IMR-90 (cell line): Measurements from ENCODE around the gene OR10H3. TPM values are rescaled to one million over a fixed set of nuclear protein-coding genes. Genes with fewer than 3 reads are reported as not detected.

ENCODE experiments used
- ATAC-seq: fragments of 200-7000 bp; cut with Tn5 transposase; 2 replicates; pipeline ENCODE4 v1.9.1; 2020; ENCODE audit warnings: low read depth, mild to moderate bottlenecking, moderate library complexity
- BruUV-seq: library from RNA; stranded (reverse); fragments of 400-500 nt; replicated peaks from 2 replicates; lab custom pipeline; 2021; lab: Mats Ljungman, UMichigan
- CTCF ChIA-PET: fragments of 300-600 bp; formaldehyde crosslinking; extraction: SDS; loops from one replicate; lab custom pipeline; 2021; ENCODE audit warnings: antibody characterized with exemption; lab: Yijun Ruan, JAX
- POLR2A ChIA-PET: fragments of 300-600 bp; sonication (Branson Sonifier 250); formaldehyde crosslinking; loops from one replicate; lab custom pipeline; 2022; ENCODE audit warnings: antibody characterized with exemption; ENCODE audit not compliant: unreplicated experiment; lab: Charles Lee
- DNase-seq: peaks from one replicate; pipeline ENCODE4 v3.0.0; 2013
- H2AFZ ChIP-seq: replicated peaks from 2 replicates; pipeline ENCODE3; 2013; ENCODE audit warnings: low read length, mild to moderate bottlenecking; ENCODE audit not compliant: poor library complexity
- H2AK5ac ChIP-seq: 2 replicates; pipeline ENCODE4 v1.6.1; 2013; ENCODE audit warnings: low read depth, low read length, inconsistent platforms
- H2AK9ac ChIP-seq: replicated peaks from 2 replicates; pipeline ENCODE3; 2013; ENCODE audit warnings: mild to moderate bottlenecking, low read depth, low read length, moderate library complexity; ENCODE audit not compliant: poor library complexity
- H2BK120ac ChIP-seq: 2 replicates; pipeline ENCODE4 v1.6.1; 2013; ENCODE audit warnings: low read depth, low read length, inconsistent platforms
- H2BK15ac ChIP-seq: 3 replicates; pipeline ENCODE4 v1.6.1; 2013; ENCODE audit warnings: low read depth, low read length, inconsistent platforms
- H2BK20ac ChIP-seq: 2 replicates; pipeline ENCODE4 v1.6.1; 2013; ENCODE audit warnings: low read depth, mild to moderate bottlenecking, inconsistent platforms, low read length, moderate library complexity
- H2BK5ac ChIP-seq: 2 replicates; pipeline ENCODE4 v1.6.1; 2013; ENCODE audit warnings: mild to moderate bottlenecking, low read depth, low read length, inconsistent platforms; ENCODE audit not compliant: poor library complexity, severe bottlenecking
- H3K14ac ChIP-seq: replicated peaks from 2 replicates; pipeline ENCODE4 v1.6.1; 2013; ENCODE audit warnings: low read depth, low read length, inconsistent platforms
- H3K18ac ChIP-seq: 2 replicates; pipeline ENCODE4 v1.6.1; 2013; ENCODE audit warnings: low read depth, low read length, control low read depth
- H3K23ac ChIP-seq: 2 replicates; pipeline ENCODE4 v1.6.1; 2013; ENCODE audit warnings: low read depth, low read length, inconsistent platforms
- H3K27ac ChIP-seq: 2 replicates; pipeline ENCODE4 v1.5.1; 2013; ENCODE audit warnings: mild to moderate bottlenecking, control low read depth, low read length; ENCODE audit not compliant: insufficient read depth
- H3K27me3 ChIP-seq: 2 replicates; pipeline ENCODE4 v1.6.1; 2013; ENCODE audit warnings: low read length; ENCODE audit not compliant: control insufficient read depth, insufficient read depth
- H3K36me3 ChIP-seq: 2 replicates; pipeline ENCODE4 v1.6.1; 2013; ENCODE audit warnings: low read length, mixed read lengths; ENCODE audit not compliant: control insufficient read depth, insufficient read depth
- H3K4ac ChIP-seq: 2 replicates; pipeline ENCODE4 v1.6.1; 2013; ENCODE audit warnings: low read depth, low read length, inconsistent platforms
- H3K4me1 ChIP-seq: 2 replicates; pipeline ENCODE4 v1.6.1; 2013; ENCODE audit warnings: low read length, mixed read lengths; ENCODE audit not compliant: control insufficient read depth, insufficient read depth
- H3K4me2 ChIP-seq: 2 replicates; pipeline ENCODE4 v1.6.1; 2013; ENCODE audit warnings: low read depth, mild to moderate bottlenecking, control low read depth, low read length, moderate library complexity
- H3K4me3 ChIP-seq: 2 replicates; pipeline ENCODE4 v1.5.1; 2013; ENCODE audit warnings: low read depth, mild to moderate bottlenecking, control low read depth, low read length, moderate library complexity; ENCODE audit not compliant: insufficient read depth
- H3K56ac ChIP-seq: 2 replicates; pipeline ENCODE4 v1.6.1; 2013; ENCODE audit warnings: low read length, inconsistent platforms; ENCODE audit not compliant: insufficient read depth; ENCODE audit errors: extremely low read depth
- H3K79me1 ChIP-seq, 2 experiments: 2 replicates each; pipeline ENCODE4 v1.6.1; 2013; ENCODE audit warnings: low read length in 2 of 2, inconsistent platforms in 1 of 2, low read depth in 1 of 2
- H3K9ac ChIP-seq: 2 replicates; pipeline ENCODE4 v1.6.1; 2013; ENCODE audit warnings: low read depth, low read length, control low read depth
- H3K9me1 ChIP-seq: 2 replicates; pipeline ENCODE4 v1.6.1; 2013; ENCODE audit warnings: low read length, inconsistent platforms; ENCODE audit not compliant: insufficient read depth
- H3K9me3 ChIP-seq: 2 replicates; pipeline ENCODE4 v1.6.1; 2013; ENCODE audit warnings: low read length; ENCODE audit not compliant: control insufficient read depth, insufficient read depth
- H4K20me1 ChIP-seq: 2 replicates; pipeline ENCODE4 v1.6.1; 2013; ENCODE audit warnings: low read length, inconsistent platforms; ENCODE audit not compliant: insufficient read depth
- H4K5ac ChIP-seq: 2 replicates; pipeline ENCODE4 v1.6.1; 2013; ENCODE audit warnings: mild to moderate bottlenecking, low read depth, low read length, control low read depth
- H4K8ac ChIP-seq, 2 experiments: 2 replicates each; pipeline ENCODE4 v1.6.1; 2013; ENCODE audit warnings: low read depth in 2 of 2, low read length in 2 of 2, control low read depth in 1 of 2, inconsistent platforms in 1 of 2
- H4K91ac ChIP-seq: 2 replicates; pipeline ENCODE4 v1.6.1; 2013; ENCODE audit warnings: low read depth, low read length, inconsistent platforms; ENCODE audit not compliant: insufficient read depth
- BHLHE40 ChIP-seq: fragments of 150-350 bp; IDR thresholded peaks from 2 replicates; pipeline ENCODE4 v1.6.1; 2016; ENCODE audit warnings: mild to moderate bottlenecking, low read depth, low read length
- CEBPB ChIP-seq: IDR thresholded peaks from 2 replicates; pipeline ENCODE4 v1.6.1; 2012; ENCODE audit warnings: low read depth, low read length, improper control_type of control experiment
- CHD1 ChIP-seq: IDR thresholded peaks from 2 replicates; pipeline ENCODE4 v1.6.1; 2012; ENCODE audit warnings: low read depth, low read length, improper control_type of control experiment
- ELK1 ChIP-seq: fragments of 150-350 bp; IDR thresholded peaks from 2 replicates; pipeline ENCODE4 v1.6.1; 2016; ENCODE audit warnings: low read depth, mild to moderate bottlenecking, low read length, moderate library complexity, borderline replicate concordance
- FOS ChIP-seq: fragments of 150-350 bp; IDR thresholded peaks from 2 replicates; pipeline ENCODE4 v1.6.1; 2016; ENCODE audit warnings: low read depth, low read length
- MAFK ChIP-seq: IDR thresholded peaks from 2 replicates; pipeline ENCODE4 v1.6.1; 2012; ENCODE audit warnings: low read depth, low read length, improper control_type of control experiment
- MAZ ChIP-seq: IDR thresholded peaks from 2 replicates; pipeline ENCODE4 v1.6.1; 2012; ENCODE audit warnings: low read depth, mild to moderate bottlenecking, low read length, improper control_type of control experiment, moderate library complexity, borderline replicate concordance
- MXI1 ChIP-seq: IDR thresholded peaks from 2 replicates; pipeline ENCODE4 v1.6.1; 2012; ENCODE audit warnings: low read depth, mild to moderate bottlenecking, low read length, moderate library complexity, borderline replicate concordance
- NFE2L2 ChIP-seq: fragments of 150-350 bp; IDR thresholded peaks from 2 replicates; pipeline ENCODE4 v1.6.1; 2016; ENCODE audit warnings: low read depth, mild to moderate bottlenecking, low read length
- POLR2A ChIP-seq: IDR thresholded peaks from 2 replicates; pipeline ENCODE4 v1.6.1; 2012; ENCODE audit warnings: mild to moderate bottlenecking, low read depth, low read length
- RAD21 ChIP-seq: IDR thresholded peaks from 2 replicates; pipeline ENCODE4 v1.6.1; 2012; ENCODE audit warnings: low read length, improper control_type of control experiment
- RCOR1 ChIP-seq: IDR thresholded peaks from 2 replicates; pipeline ENCODE4 v1.6.1; 2012; ENCODE audit warnings: mild to moderate bottlenecking, low read length, improper control_type of control experiment; ENCODE audit not compliant: insufficient replicate concordance
- RFX5 ChIP-seq: IDR thresholded peaks from 2 replicates; pipeline ENCODE4 v1.8.0; 2012; ENCODE audit warnings: low read depth, mild to moderate bottlenecking, low read length, moderate library complexity
- SMC3 ChIP-seq: fragments of 150-350 bp; IDR thresholded peaks from 2 replicates; pipeline ENCODE4 v1.6.1; 2016; ENCODE audit warnings: low read depth, mild to moderate bottlenecking, antibody characterized with exemption, low read length, moderate library complexity
- USF2 ChIP-seq: fragments of 150-350 bp; IDR thresholded peaks from 2 replicates; pipeline ENCODE4 v1.6.1; 2017; ENCODE audit warnings: mild to moderate bottlenecking, antibody characterized with exemption, low read length, low read depth
- WGBS, 2 experiments: methylation state at CpG; one replicate each; pipeline versions ENCODE4 v1.1.5 to v1.1.7; 2013; ENCODE audit warnings: missing lambda C conversion rate in 2 of 2; ENCODE audit not compliant: insufficient read length in 1 of 2; ENCODE audit errors: extremely low coverage in 2 of 2; 5-methylcytosine and 5-hydroxymethylcytosine counted together
- dilution Hi-C: fragments of 300-500 bp; cut with HindIII; formaldehyde crosslinking; loops from one replicate; pipeline ENCODE4 v1.14.3; 2018; ENCODE audit warnings: low sequenced_read_pairs; ENCODE audit not compliant: unreplicated experiment
- in situ Hi-C: fragments of 300-500 bp; cut with MboI; formaldehyde crosslinking; loops from 3 replicates; pipeline ENCODE4 v1.14.3; 2019; ENCODE audit warnings: low sequenced_read_pairs, inconsistent platforms, mixed read lengths
- intact Hi-C: fragments of 100-400 bp; cut with micrococcal nuclease; formaldehyde crosslinking; loops from 2 replicates; pipeline ENCODE4 v1.10.0; 2022
- polyA plus RNA-seq, 3 experiments: library from polyadenylated mRNA; depleted of rRNA; stranded (reverse); fragments of >200 nt; gene quantifications; 2 replicates each; pipeline ENCODE4 v1.2.3, GENCODE V29; 2012; ENCODE audit warnings: low replicate concordance in 1 of 3
- total RNA-seq: library from RNA; depleted of rRNA; stranded (reverse); fragments of >200 nt; gene quantifications from 2 replicates; pipeline ENCODE4 v1.2.3, GENCODE V29; 2012
- TF ChIP-seq, protein P1 (sequence below): conservative IDR thresholded peaks from 2 replicates; pipeline ENCODE4 v1.5.1; 2012; ENCODE audit warnings: mild to moderate bottlenecking, low read depth, low read length, improper control_type of control experiment

Gene OR10H3
- total and polyA plus RNA-seq, 2 of the 4 experiments (the other 2 are of a cell fraction) = not detected

GRCh38 chr19:15702534-15702930 lies 35.3 kb upstream of the OR10H3 start:
- TF ChIP-seq MXI1 (no peak), NFE2L2 (no peak), POLR2A (no peak), RFX5 (no peak), MAZ (no peak), FOS (no peak), CHD1 (no peak), SMC3 (no peak), RCOR1 (no peak), MAFK (no peak), BHLHE40 (no peak), RAD21 (no peak), CEBPB (no peak), USF2 (no peak), ELK1 (no peak)
- TF ChIP-seq, protein P1, sequence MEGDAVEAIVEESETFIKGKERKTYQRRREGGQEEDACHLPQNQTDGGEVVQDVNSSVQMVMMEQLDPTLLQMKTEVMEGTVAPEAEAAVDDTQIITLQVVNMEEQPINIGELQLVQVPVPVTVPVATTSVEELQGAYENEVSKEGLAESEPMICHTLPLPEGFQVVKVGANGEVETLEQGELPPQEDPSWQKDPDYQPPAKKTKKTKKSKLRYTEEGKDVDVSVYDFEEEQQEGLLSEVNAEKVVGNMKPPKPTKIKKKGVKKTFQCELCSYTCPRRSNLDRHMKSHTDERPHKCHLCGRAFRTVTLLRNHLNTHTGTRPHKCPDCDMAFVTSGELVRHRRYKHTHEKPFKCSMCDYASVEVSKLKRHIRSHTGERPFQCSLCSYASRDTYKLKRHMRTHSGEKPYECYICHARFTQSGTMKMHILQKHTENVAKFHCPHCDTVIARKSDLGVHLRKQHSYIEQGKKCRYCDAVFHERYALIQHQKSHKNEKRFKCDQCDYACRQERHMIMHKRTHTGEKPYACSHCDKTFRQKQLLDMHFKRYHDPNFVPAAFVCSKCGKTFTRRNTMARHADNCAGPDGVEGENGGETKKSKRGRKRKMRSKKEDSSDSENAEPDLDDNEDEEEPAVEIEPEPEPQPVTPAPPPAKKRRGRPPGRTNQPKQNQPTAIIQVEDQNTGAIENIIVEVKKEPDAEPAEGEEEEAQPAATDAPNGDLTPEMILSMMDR = no peak
- H2AFZ ChIP-seq = no peak overlapping the region
- no peak overlapping the region for H3K4me3 ChIP-seq
- no peak overlapping the region for H4K5ac ChIP-seq
- H2AK9ac ChIP-seq = no peak overlapping the region
- no peak overlapping the region for H4K8ac ChIP-seq
- no peak overlapping the region for H3K9ac ChIP-seq
- no peak overlapping the region for H2BK20ac ChIP-seq
- H3K14ac ChIP-seq = no peak overlapping the region
- H3K79me1 ChIP-seq = no peaks in the 10 kb centered on the region
- no peak overlapping the region for H3K56ac ChIP-seq
- H3K27me3 ChIP-seq = no peaks in the 10 kb centered on the region
- H4K20me1 ChIP-seq = no peaks in the 10 kb centered on the region
- ChIA-PET POLR2A (no interaction called here), CTCF (no interaction called here)
- BruUV-seq = no TSS peak
- no peak overlapping the region for H2BK120ac ChIP-seq
- H2BK5ac ChIP-seq = no peak overlapping the region
- no CpG with 5 or more reads among the region's 7 CpGs for WGBS, 2 experiments
- H3K27ac ChIP-seq = no peak overlapping the region
- H3K9me3 ChIP-seq = peaks cover 14% of the 10 kb centered on the region; the same call in 1 of the 2 replicates
- H2BK15ac ChIP-seq = no peak overlapping the region
- no peak for ATAC-seq
- intact Hi-C loops (no loop called here), dilution Hi-C loops (no loop called here), in situ Hi-C loops (no loop called here)
- no peak overlapping the region for H4K91ac ChIP-seq
- H3K36me3 ChIP-seq = no peaks in the 10 kb centered on the region
- H3K9me1 ChIP-seq = no peaks in the 10 kb centered on the region
- no peak overlapping the region for H3K23ac ChIP-seq
- DNase-seq = no peak
- H3K4me2 ChIP-seq = no peak overlapping the region
- no peaks in the 10 kb centered on the region for H3K4me1 ChIP-seq
- H2AK5ac ChIP-seq = no peak overlapping the region
- H3K4ac ChIP-seq = no peak overlapping the region
- no peak overlapping the region for H3K18ac ChIP-seq
